HEK293 (cell line): ENCODE data around the gene ZSCAN10.
A peak's percentile ranks its signal among the peaks of the same experiment; 100 is the strongest.

Experiments used
- CTCF ChIA-PET: fragments of 350-600 bp; formaldehyde crosslinking; extraction: SDS; loops from one replicate; lab custom pipeline; 2021; ENCODE audit warnings: antibody characterized with exemption; lab: Yijun Ruan, JAX
- POLR2A ChIA-PET: fragments of 300-600 bp; formaldehyde crosslinking; extraction: SDS; loops from one replicate; lab custom pipeline; 2020; ENCODE audit warnings: antibody characterized with exemption, inconsistent platforms; lab: Yijun Ruan, JAX
- H3K27ac ChIP-seq: fragments of 200-500 bp; sonication (Bioruptor generic); 2 replicates; pipeline ENCODE4 v1.5.1; 2014; ENCODE audit warnings: low read depth, low read length, control low read depth, inconsistent platforms; ENCODE audit errors: extremely low read depth
- H3K36me3 ChIP-seq, 2 experiments: fragments of 200-500 bp in 1 of 2; sonication (Bioruptor generic) in 1 of 2; 1 replicate in 1 of 2; 2 replicates in 1 of 2; pipeline ENCODE4 v1.5.1; 2014 to 2017; ENCODE audit warnings: inconsistent platforms in 2 of 2, low read length in 2 of 2; ENCODE audit not compliant: control insufficient read depth in 2 of 2, insufficient read depth in 1 of 2
- H3K4me1 ChIP-seq: fragments of 200-500 bp; sonication (Bioruptor generic); 2 replicates; pipeline ENCODE4 v1.5.1; 2014; ENCODE audit warnings: mild to moderate bottlenecking, low read length, inconsistent platforms; ENCODE audit not compliant: control insufficient read depth, insufficient read depth
- H3K4me3 ChIP-seq: 2 replicates; pipeline ENCODE4 v1.5.1; 2011; ENCODE audit warnings: low read depth, mild to moderate bottlenecking, control low read depth, low read length, moderate library complexity
- H3K9me3 ChIP-seq: fragments of 200-500 bp; sonication (Bioruptor generic); 2 replicates; pipeline ENCODE4 v1.5.1; 2014; ENCODE audit warnings: low read depth, low read length, inconsistent platforms; ENCODE audit not compliant: control insufficient read depth, insufficient read depth
- GLIS2 ChIP-seq: fragments of 450-650 bp; formaldehyde crosslinking; IDR thresholded peaks from 2 replicates; pipeline ENCODE4 v1.5.1; 2016; ENCODE audit warnings: missing biosample characterization, missing genetic modification characterization
- MYNN ChIP-seq: fragments of 450-650 bp; formaldehyde crosslinking; IDR thresholded peaks from 2 replicates; pipeline ENCODE4 v1.5.1; 2016; ENCODE audit warnings: missing biosample characterization, missing genetic modification characterization, borderline replicate concordance
- PRDM2 ChIP-seq: fragments of 450-650 bp; formaldehyde crosslinking; IDR thresholded peaks from 2 replicates; pipeline ENCODE4 v1.5.1; 2016; ENCODE audit warnings: missing biosample characterization, missing genetic modification characterization, borderline replicate concordance
- SCRT1 ChIP-seq: fragments of 450-650 bp; formaldehyde crosslinking; IDR thresholded peaks from 2 replicates; pipeline ENCODE4 v1.5.1; 2016; ENCODE audit warnings: missing biosample characterization, missing genetic modification characterization, borderline replicate concordance
- ZFHX2 ChIP-seq: fragments of 450-650 bp; formaldehyde crosslinking; conservative IDR thresholded peaks from 2 replicates; pipeline ENCODE4 v1.5.1; 2016; ENCODE audit warnings: missing biosample characterization, missing genetic modification characterization
- ZNF335 ChIP-seq: fragments of 450-650 bp; formaldehyde crosslinking; conservative IDR thresholded peaks from 2 replicates; pipeline ENCODE4 v1.5.1; 2016; ENCODE audit warnings: missing biosample characterization, missing genetic modification characterization
- ZNF354C ChIP-seq: fragments of 450-650 bp; formaldehyde crosslinking; IDR thresholded peaks from 2 replicates; pipeline ENCODE4 v1.5.1; 2016; ENCODE audit warnings: missing biosample characterization, missing genetic modification characterization, low read depth, borderline replicate concordance
- ZNF362 ChIP-seq: fragments of 450-650 bp; formaldehyde crosslinking; IDR thresholded peaks from 2 replicates; pipeline ENCODE4 v1.5.1; 2016; ENCODE audit warnings: missing biosample characterization, missing genetic modification characterization
- ZNF529 ChIP-seq: fragments of 450-650 bp; formaldehyde crosslinking; IDR thresholded peaks from 2 replicates; pipeline ENCODE4 v1.5.1; 2017; ENCODE audit warnings: missing genetic modification characterization, missing biosample characterization; ENCODE audit not compliant: insufficient replicate concordance
- ZSCAN23 ChIP-seq: fragments of 450-650 bp; formaldehyde crosslinking; IDR thresholded peaks from 2 replicates; pipeline ENCODE4 v1.5.1; 2016; ENCODE audit warnings: missing biosample characterization, missing genetic modification characterization

The ZSCAN10 gene

GRCh38 chr16:3065069-3065741 is 33.9 kb downstream of the ZSCAN10 start, which contains the start of gene IL32 (continued):
- TF ChIP-seq PRDM2 (tag by site-specific recombination) (no peak), ZNF529 (no peak), GLIS2 (peak; percentile 52; the same call in 1 of the 2 replicates), ZFHX2 (tag by site-specific recombination) (peak; percentile 42)

GRCh38 chr16:3063625-3064386 is 35.3 kb downstream of the ZSCAN10 start:
- Histone ChIP-seq H3K27ac (no peak overlapping the region), H3K4me3 (no peak overlapping the region), H3K9me3 (no peaks in the 10 kb centered on the region), H3K36me3 (no peaks in the 10 kb centered on the region), H3K4me1 (peaks cover 3% of the 10 kb centered on the region; the same call in 1 of the 2 replicates)
- TF ChIP-seq SCRT1 (no peak), ZNF335 (tag by site-specific recombination) (peak; percentile 39; the same call in 1 of the 2 replicates), ZNF354C (tag by site-specific recombination) (no peak), ZSCAN23 (tag by site-specific recombination) (no peak)
- POLR2A ChIA-PET = no interaction called here
- CTCF ChIA-PET = interaction anchor here (1.1 to 2.0 kb wide), 5 partner anchors 14 to 68 kb away, joined by 3 to 11 read pairs (median 7); no protein-coding TSS in a partner anchor

- Histone ChIP-seq H3K36me3 (peaks cover 0 to under 1% of the 10 kb centered on the region in 2 experiments; a peak in 1 of 3 replicates), H3K9me3 (no peaks in the 10 kb centered on the region), H3K4me1 (peaks cover 3% of the 10 kb centered on the region), H3K27ac (no peak overlapping the region), H3K4me3 (no peak overlapping the region)
- ChIA-PET CTCF (interaction anchor here (0.6 to 2.0 kb wide), 7 partner anchors 15 to 69 kb away, joined by 3 to 9 read pairs (median 5); no protein-coding TSS in a partner anchor), POLR2A (no interaction called here)
- 0 out of 2 replicates have a peak, but pooled peaks have one; percentile 14 for TF ChIP-seq ZNF362 (tag by site-specific recombination)
- TF ChIP-seq MYNN (tag by site-specific recombination) = no peak
Measured at GRCh38 chr16:3062553-3062952, 36.5 kb downstream of the ZSCAN10 start.
